HEK293T (cell line): ENCODE data around the gene SERPINA9.
"Not testable (repeated sequence)": the region's sequence is repeated elsewhere in the genome, so short reads cannot be mapped to it uniquely, and the experiment has no call there.

Experiments
- CTCF ChIA-PET: fragments of 350-600 bp; formaldehyde crosslinking; extraction: SDS; loops from one replicate; lab custom pipeline; 2021; ENCODE audit warnings: antibody characterized with exemption, inconsistent platforms; lab: Yijun Ruan, JAX
- POLR2A ChIA-PET: fragments of 350-600 bp; formaldehyde crosslinking; extraction: SDS; loops from one replicate; lab custom pipeline; 2020; ENCODE audit warnings: antibody characterized with exemption, inconsistent platforms; lab: Yijun Ruan, JAX
- DNase-seq: peaks from one replicate; pipeline ENCODE4 v3.0.0; 2012; ENCODE audit warnings: mixed read lengths; ENCODE audit errors: extremely low spot score
- ARNT ChIP-seq: fragments of 450-650 bp; IDR thresholded peaks from 2 replicates; pipeline ENCODE4 v1.6.1; 2017; ENCODE audit warnings: mild to moderate bottlenecking
- BHLHE40 ChIP-seq: fragments of 450-650 bp; IDR thresholded peaks from 2 replicates; pipeline ENCODE4 v1.6.1; 2016; ENCODE audit warnings: mild to moderate bottlenecking, moderate library complexity, borderline replicate concordance
- CTBP1 ChIP-seq: fragments of 450-650 bp; IDR thresholded peaks from 2 replicates; pipeline ENCODE4 v1.6.1; 2016; ENCODE audit warnings: borderline replicate concordance
- ELF4 ChIP-seq: fragments of 450-650 bp; IDR thresholded peaks from 2 replicates; pipeline ENCODE4 v1.6.1; 2017; ENCODE audit warnings: antibody characterized with exemption
- FOXA1 ChIP-seq: fragments of 450-650 bp; IDR thresholded peaks from 2 replicates; pipeline ENCODE4 v1.6.1; 2016; ENCODE audit warnings: mild to moderate bottlenecking
- FOXK2 ChIP-seq: fragments of 450-650 bp; IDR thresholded peaks from 2 replicates; pipeline ENCODE4 v1.6.1; 2016; ENCODE audit warnings: mild to moderate bottlenecking
- FOXM1 ChIP-seq: fragments of 450-650 bp; IDR thresholded peaks from 2 replicates; pipeline ENCODE4 v1.6.1; 2017; ENCODE audit warnings: mild to moderate bottlenecking, borderline replicate concordance
- HDGF ChIP-seq: fragments of 450-650 bp; IDR thresholded peaks from 2 replicates; pipeline ENCODE4 v1.6.1; 2017; ENCODE audit warnings: antibody characterized with exemption, borderline replicate concordance
- L3MBTL2 ChIP-seq: fragments of 450-650 bp; conservative IDR thresholded peaks from 2 replicates; pipeline ENCODE4 v1.6.1; 2016; ENCODE audit warnings: mild to moderate bottlenecking
- LEF1 ChIP-seq: fragments of 450-650 bp; IDR thresholded peaks from 2 replicates; pipeline ENCODE4 v1.6.1; 2017; ENCODE audit warnings: mild to moderate bottlenecking, borderline replicate concordance
- NFRKB ChIP-seq: fragments of 450-650 bp; IDR thresholded peaks from 2 replicates; pipeline ENCODE4 v1.6.1; 2016; ENCODE audit warnings: mild to moderate bottlenecking, moderate library complexity
- SP1 ChIP-seq: fragments of 450-650 bp; IDR thresholded peaks from 2 replicates; pipeline ENCODE4 v1.6.1; 2017
- SUZ12 ChIP-seq: fragments of 450-650 bp; IDR thresholded peaks from 2 replicates; pipeline ENCODE4 v1.6.1; 2016; ENCODE audit warnings: mild to moderate bottlenecking
- TARDBP ChIP-seq: fragments of 450-650 bp; IDR thresholded peaks from 2 replicates; pipeline ENCODE4 v1.6.1; 2016
- ZNF384 ChIP-seq: fragments of 450-650 bp; IDR thresholded peaks from 2 replicates; pipeline ENCODE4 v1.6.1; 2016
- TF ChIP-seq, protein P1 (sequence below): fragments of 450-650 bp; IDR thresholded peaks from 2 replicates; pipeline ENCODE4 v1.6.1; 2016

The SERPINA9 gene

DNA sequence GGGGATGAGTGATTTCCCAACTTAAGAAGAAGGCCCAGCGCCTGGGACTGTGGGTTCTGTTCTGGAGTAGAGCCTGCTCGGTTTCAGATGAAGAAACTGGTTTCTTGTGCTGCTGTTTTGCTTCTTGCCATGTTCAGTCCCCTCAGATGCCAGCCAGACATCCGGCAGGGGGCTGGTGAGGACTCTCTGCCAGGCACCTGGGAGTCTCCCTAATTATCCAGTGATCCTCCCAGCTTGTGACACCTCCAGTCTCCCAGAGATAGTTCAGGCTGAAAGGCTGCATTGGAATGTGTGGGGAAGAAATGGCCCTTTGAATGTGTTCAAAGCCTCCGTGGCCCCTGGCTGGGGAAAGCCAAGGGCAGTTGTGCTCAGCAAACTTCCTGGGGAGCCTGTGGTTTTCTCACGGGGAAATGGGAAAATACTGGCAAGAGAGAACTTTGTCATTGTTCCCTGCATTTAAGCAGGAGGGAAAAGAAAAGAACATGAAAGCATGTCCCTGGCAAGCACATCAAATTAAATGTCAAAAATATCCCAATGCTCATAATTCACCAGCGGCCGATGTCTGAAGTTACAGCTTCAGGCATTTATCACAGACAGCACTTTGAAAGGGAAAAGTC lies 41.8 kb upstream of the SERPINA9 start:
- ChIA-PET CTCF (interaction anchor here (0.7 kb wide), 1 partner anchor 32 kb away, joined by 3 read pairs; no protein-coding TSS in a partner anchor), POLR2A (no interaction called here)

DNA sequence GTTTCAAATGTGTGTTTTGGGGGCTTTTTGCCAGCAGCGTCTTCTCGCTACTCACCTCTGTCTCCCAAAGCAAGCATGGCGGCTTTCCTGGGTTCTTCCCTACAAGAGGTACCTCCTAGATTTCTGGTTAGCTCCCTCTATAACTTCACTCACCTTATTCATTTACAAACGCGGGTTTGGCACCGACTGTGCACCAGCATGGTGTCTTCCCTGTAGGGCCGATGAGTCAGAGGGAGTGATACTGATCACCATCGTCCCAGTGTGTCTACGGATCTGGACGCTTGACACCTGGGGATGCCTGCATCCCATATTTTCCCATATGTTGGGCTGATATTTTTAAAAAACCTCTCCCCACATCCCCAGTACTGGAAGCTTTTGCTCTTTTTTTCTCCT lies 41.2 kb upstream of the SERPINA9 start:
- no peak for DNase-seq
- TF ChIP-seq FOXK2, result no peak
- TF ChIP-seq SP1, result no peak
- TF ChIP-seq LEF1, result no peak
- no peak for TF ChIP-seq L3MBTL2
- TF ChIP-seq NFRKB, result no peak
- TF ChIP-seq ZNF384, result no peak
- TF ChIP-seq HDGF, result no peak
- TF ChIP-seq ELF4, result no peak
- ChIA-PET POLR2A (no interaction called here), CTCF (no interaction called here)

More for the DNA sequence above, 41.8 kb upstream of the SERPINA9 start:
- no peak for DNase-seq
- TF ChIP-seq FOXK2, result no peak
- TF ChIP-seq, protein P1, sequence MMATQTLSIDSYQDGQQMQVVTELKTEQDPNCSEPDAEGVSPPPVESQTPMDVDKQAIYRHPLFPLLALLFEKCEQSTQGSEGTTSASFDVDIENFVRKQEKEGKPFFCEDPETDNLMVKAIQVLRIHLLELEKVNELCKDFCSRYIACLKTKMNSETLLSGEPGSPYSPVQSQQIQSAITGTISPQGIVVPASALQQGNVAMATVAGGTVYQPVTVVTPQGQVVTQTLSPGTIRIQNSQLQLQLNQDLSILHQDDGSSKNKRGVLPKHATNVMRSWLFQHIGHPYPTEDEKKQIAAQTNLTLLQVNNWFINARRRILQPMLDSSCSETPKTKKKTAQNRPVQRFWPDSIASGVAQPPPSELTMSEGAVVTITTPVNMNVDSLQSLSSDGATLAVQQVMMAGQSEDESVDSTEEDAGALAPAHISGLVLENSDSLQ, result no peak
- TF ChIP-seq NFRKB, result no peak
- no peak for TF ChIP-seq SP1
- no peak for TF ChIP-seq SUZ12
- no peak for TF ChIP-seq TARDBP
- no peak for TF ChIP-seq CTBP1
- no peak for TF ChIP-seq HDGF
- no peak for TF ChIP-seq ELF4
- TF ChIP-seq ARNT, result no peak
- no peak for TF ChIP-seq LEF1
- TF ChIP-seq FOXM1, result no peak
- no peak for TF ChIP-seq FOXA1
- no peak for TF ChIP-seq L3MBTL2
- TF ChIP-seq BHLHE40, result no peak
- no peak for TF ChIP-seq ZNF384

DNA sequence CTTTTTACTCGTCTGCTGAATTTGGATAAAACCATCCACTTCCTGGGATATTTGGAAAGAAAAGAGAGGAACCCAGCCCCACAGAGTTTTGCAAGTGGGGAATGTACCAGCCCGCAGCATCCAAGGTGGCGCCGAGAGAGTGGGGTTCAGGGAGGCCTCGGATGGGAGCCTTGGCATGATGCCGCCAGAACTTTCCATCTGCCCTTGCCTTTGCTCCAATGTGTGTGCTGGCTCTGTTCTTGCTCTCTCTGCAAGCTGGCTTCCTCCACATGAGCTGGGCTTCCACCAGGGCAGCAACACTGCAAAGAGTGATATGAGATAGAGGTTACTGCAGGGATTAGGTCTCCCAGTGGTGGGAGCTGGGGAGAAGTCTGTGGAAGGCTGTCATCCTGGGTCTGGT lies 39.9 kb upstream of the SERPINA9 start:
- DNase-seq, result no peak
- ChIA-PET CTCF (no interaction called here), POLR2A (no interaction called here)
- TF ChIP-seq ELF4 (no peak), ARNT (no peak), LEF1 (no peak), SUZ12 (no peak), FOXA1 (no peak), SP1 (no peak), CTBP1 (no peak), ZNF384 (no peak), FOXM1 (no peak)
- TF ChIP-seq, protein P1, result no peak

DNA sequence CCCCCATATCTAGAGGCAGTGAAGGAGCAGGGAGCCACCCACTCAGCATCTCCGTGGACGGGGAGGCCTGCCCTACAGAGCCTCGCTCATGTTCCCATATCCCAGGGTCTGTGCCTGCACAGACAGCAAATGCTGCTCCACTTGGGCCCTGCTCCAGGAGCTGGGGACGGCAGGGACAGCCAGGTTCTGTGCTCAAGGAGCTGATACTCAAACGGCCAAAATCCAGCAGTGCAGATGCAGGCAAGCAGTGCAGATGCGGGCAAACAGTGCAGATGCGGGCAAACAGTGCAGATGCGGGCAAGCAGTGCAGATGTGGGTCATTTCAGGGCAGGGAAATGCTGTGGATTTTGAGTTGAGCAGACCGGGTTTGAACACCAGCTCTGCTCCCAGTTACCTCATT lies 39.4 kb upstream of the SERPINA9 start:
- ChIA-PET CTCF (no interaction called here), POLR2A (no interaction called here)
- no peak for TF ChIP-seq BHLHE40
- no peak for TF ChIP-seq HDGF
- TF ChIP-seq L3MBTL2, result no peak
- no peak for TF ChIP-seq FOXK2
- TF ChIP-seq, protein P1, result no peak
- no peak for TF ChIP-seq ZNF384
- TF ChIP-seq LEF1, result no peak
- no peak for TF ChIP-seq ARNT
- no peak for TF ChIP-seq CTBP1
- TF ChIP-seq SUZ12, result no peak
- TF ChIP-seq ELF4, result no peak
- TF ChIP-seq FOXA1, result no peak
- TF ChIP-seq SP1, result no peak
- no peak for TF ChIP-seq NFRKB
- no peak for TF ChIP-seq TARDBP
- DNase-seq, result no peak

DNA sequence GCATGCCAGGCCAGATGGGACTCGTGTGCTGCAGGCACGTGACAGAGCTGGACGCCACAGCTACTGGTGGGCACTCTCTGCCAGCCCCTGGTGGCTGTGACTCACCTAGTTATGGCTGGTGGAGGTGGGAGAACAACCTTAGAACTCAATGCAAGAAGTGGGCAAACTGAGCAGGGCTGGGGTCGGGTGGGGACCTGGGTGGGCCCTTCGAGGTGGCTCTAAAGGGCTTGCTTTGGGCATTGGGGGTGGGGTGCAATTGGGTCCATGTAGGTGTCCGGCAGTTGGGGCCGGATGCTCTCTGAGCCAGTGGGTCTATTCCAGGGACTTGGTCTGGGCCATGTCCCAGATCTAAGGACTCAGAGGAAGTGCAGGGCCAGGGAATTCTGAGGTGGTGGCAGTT lies 38.4 kb upstream of the SERPINA9 start:
- CTCF ChIA-PET, result no interaction called here
- TF ChIP-seq LEF1 (no peak), ELF4 (no peak), ARNT (no peak), NFRKB (no peak), FOXK2 (no peak), SP1 (no peak), L3MBTL2 (no peak)
- POLR2A ChIA-PET, result no interaction called here
- DNase-seq, result no peak

DNA sequence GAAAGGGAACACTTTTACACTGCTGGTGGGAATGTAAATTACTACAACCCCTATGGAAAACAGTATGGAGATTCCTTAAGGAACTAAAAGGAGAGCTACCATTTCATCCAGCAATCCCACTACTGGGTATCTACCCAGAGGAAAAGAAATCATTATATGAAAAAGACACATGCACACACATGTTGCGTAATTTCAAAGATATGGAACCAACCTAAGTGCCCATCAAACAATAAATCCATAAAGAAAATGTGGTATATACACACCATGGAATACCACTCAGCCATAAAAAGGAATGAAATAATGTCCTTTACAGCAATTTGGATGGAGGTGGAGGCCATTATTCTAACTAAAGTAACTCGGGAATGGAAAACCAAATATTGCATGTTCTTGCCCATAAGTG lies 34.5 kb upstream of the SERPINA9 start:
- POLR2A ChIA-PET, DNase-seq: not testable (repeated sequence)
- CTCF ChIA-PET, result interaction anchor here (0.6 kb wide), 1 partner anchor 715 kb away, joined by 3 read pairs; no protein-coding TSS in a partner anchor

DNA sequence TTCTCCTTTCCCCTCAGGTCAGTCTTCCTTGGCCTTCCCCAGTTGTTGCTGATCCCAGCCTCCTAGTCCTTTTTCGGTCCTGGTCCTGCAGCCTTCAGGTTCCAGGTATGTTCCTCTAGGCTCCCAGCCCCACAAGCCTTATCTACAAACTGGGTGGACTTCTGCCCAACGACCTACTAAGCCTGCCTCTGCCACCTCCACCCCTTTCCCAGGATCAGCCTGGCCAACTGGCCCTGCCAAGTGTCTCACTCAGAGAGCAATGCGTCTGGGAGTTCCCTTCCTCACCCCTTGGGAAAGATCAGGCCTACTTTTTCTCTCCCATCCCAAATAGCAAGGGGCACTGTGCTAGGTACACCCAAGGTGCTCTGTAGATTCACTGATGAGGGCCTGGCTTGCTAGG lies 33.4 kb upstream of the SERPINA9 start, which contains the start of gene SERPINA12:
TSS of gene SERPINA12 (minus strand) at position 114 of the 400 bp plus-strand sequence. CDS start 11,072 bp downstream, outside the sequence.
- CTCF ChIA-PET, result no interaction called here
- TF ChIP-seq HDGF, result no peak
- TF ChIP-seq, protein P1, result no peak
- TF ChIP-seq BHLHE40, result no peak
- TF ChIP-seq ARNT, result no peak
- TF ChIP-seq LEF1, result no peak
- TF ChIP-seq CTBP1, result no peak
- TF ChIP-seq L3MBTL2, result no peak
- TF ChIP-seq ELF4, result no peak
- no peak for DNase-seq

More for the DNA sequence above, 33.4 kb upstream of the SERPINA9 start, which contains the start of gene SERPINA12:
- POLR2A ChIA-PET, result no interaction called here
